BJ (cell line): Measurements from ENCODE around the gene ISG15. TPM values are rescaled to one million over a fixed set of nuclear protein-coding genes. Genes with fewer than 3 reads are reported as not detected.
"Not testable (repeated sequence)": the region's sequence is repeated elsewhere in the genome, so short reads cannot be mapped to it uniquely, and the experiment has no call there.

Source experiments
- CTCF ChIA-PET: fragments of 350-600 bp; formaldehyde crosslinking; extraction: SDS; loops from one replicate; lab custom pipeline; 2021; ENCODE audit warnings: antibody characterized with exemption, inconsistent platforms; lab: Yijun Ruan, JAX
- POLR2A ChIA-PET: fragments of 300-600 bp; sonication (Branson Sonifier 250); formaldehyde crosslinking; extraction: SDS; loops from one replicate; lab custom pipeline; 2021; ENCODE audit warnings: antibody characterized with exemption; lab: Charles Lee
- DNase-seq: peaks from one replicate; pipeline ENCODE4 v3.0.0-alpha.2; 2011; ENCODE audit warnings: low read depth
- H3K27me3 ChIP-seq: 2 replicates; pipeline ENCODE4 v1.6.0; 2011; ENCODE audit warnings: low read length; ENCODE audit not compliant: control insufficient read depth, insufficient read depth
- H3K36me3 ChIP-seq: 2 replicates; pipeline ENCODE4 v1.5.1; 2011; ENCODE audit warnings: low read length; ENCODE audit not compliant: control insufficient read depth, insufficient read depth
- H3K4me3 ChIP-seq: 2 replicates; pipeline ENCODE4 v1.5.1; 2011; ENCODE audit warnings: low read depth, mild to moderate bottlenecking, control low read depth, low read length
- polyA plus RNA-seq: library from polyadenylated mRNA; depleted of rRNA; stranded (reverse); fragments of >200 nt; gene quantifications from 2 replicates; pipeline ENCODE4 v1.2.3, GENCODE V29; 2011
- TF ChIP-seq, protein P1 (sequence below): IDR thresholded peaks from 2 replicates; pipeline ENCODE4 v1.5.1; 2011; ENCODE audit warnings: low read depth, mild to moderate bottlenecking, control low read depth, inconsistent platforms, low read length, moderate library complexity; ENCODE audit not compliant: insufficient read depth

Gene ISG15
- polyA plus RNA-seq, 1 experiment, result 86.8 TPM

DNA sequence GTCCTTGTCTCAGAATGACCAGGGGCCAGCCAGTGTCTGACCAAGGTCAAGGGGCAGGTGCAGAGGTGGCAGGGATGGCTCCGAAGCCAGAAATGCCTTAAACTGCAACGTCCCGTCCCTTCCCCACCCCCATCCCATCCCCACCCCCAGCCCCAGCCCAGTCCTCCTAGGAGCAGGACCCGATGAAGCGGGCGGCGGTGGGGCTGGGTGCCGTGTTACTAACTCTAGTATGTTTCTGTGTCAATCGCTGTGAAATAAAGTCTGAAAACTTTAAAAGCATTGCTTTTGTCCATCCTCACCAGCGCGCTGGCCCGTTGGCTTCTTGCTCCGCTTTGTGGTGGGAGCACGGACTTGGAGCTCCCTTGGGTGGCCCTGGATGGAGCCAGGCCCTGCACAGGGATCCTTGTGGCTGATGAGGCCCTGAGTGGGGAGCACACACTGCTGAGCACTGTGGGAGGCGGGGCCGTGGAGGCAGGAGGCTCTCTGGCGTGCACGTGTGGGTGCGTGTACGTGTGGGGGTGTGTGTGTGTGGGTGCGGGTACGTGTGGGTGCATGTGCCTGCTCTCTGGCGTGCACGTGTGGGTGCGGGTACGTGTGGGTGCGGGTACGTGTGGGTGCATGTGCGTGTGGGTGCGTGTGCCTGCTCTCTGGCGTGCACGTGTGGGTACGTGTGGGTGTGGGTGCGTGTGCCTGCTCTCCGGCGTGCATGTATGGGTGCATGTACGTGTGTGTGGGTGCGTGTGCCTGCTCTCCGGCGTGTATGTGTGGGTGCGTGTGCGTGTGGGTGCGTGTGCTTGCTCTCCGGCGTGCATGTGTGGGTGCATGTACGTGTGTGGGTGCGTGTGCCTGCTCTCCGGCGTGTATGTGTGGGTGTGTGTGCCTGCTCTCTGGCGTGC, 42.8 kb downstream of the ISG15 start:
- no peak for DNase-seq
- CTCF ChIA-PET, result interaction anchor here (1.2 to 2.3 kb wide), 3 partner anchors 9 to 73 kb away, joined by 3 to 6 read pairs (median 3); no protein-coding TSS in a partner anchor
- H3K36me3 ChIP-seq, result peaks cover 24% of the 10 kb centered on the region
- POLR2A ChIA-PET, result no interaction called here
- TF ChIP-seq, protein P1, sequence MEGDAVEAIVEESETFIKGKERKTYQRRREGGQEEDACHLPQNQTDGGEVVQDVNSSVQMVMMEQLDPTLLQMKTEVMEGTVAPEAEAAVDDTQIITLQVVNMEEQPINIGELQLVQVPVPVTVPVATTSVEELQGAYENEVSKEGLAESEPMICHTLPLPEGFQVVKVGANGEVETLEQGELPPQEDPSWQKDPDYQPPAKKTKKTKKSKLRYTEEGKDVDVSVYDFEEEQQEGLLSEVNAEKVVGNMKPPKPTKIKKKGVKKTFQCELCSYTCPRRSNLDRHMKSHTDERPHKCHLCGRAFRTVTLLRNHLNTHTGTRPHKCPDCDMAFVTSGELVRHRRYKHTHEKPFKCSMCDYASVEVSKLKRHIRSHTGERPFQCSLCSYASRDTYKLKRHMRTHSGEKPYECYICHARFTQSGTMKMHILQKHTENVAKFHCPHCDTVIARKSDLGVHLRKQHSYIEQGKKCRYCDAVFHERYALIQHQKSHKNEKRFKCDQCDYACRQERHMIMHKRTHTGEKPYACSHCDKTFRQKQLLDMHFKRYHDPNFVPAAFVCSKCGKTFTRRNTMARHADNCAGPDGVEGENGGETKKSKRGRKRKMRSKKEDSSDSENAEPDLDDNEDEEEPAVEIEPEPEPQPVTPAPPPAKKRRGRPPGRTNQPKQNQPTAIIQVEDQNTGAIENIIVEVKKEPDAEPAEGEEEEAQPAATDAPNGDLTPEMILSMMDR, result no peak
- H3K27me3 ChIP-seq, result no peaks in the 10 kb centered on the region; the same call in 1 of the 2 replicates
- no peak overlapping the region for H3K4me3 ChIP-seq

DNA sequence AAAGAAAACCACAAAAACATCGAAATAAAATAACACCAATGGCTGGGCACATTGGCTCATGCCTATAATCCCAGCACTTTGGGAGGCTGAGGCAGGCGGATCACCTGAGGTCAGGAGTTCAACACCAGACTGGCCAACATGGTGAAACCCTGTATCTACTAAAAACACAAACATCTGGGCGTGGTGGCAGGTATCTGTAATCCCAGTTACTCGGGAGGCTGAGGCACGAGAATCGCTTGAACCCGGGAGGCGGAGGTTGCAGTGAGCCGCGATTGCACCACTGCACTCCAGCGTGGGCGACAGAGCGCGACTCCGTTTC, 44.4 kb downstream of the ISG15 start:
- H3K4me3 ChIP-seq, DNase-seq, POLR2A ChIA-PET, H3K27me3 ChIP-seq: not testable (repeated sequence)
- CTCF ChIA-PET, result interaction anchor here (0.7 kb wide), 1 partner anchor 102 kb away, joined by 3 read pairs; no protein-coding TSS in a partner anchor
- H3K36me3 ChIP-seq, result peaks cover 16% of the 10 kb centered on the region

DNA sequence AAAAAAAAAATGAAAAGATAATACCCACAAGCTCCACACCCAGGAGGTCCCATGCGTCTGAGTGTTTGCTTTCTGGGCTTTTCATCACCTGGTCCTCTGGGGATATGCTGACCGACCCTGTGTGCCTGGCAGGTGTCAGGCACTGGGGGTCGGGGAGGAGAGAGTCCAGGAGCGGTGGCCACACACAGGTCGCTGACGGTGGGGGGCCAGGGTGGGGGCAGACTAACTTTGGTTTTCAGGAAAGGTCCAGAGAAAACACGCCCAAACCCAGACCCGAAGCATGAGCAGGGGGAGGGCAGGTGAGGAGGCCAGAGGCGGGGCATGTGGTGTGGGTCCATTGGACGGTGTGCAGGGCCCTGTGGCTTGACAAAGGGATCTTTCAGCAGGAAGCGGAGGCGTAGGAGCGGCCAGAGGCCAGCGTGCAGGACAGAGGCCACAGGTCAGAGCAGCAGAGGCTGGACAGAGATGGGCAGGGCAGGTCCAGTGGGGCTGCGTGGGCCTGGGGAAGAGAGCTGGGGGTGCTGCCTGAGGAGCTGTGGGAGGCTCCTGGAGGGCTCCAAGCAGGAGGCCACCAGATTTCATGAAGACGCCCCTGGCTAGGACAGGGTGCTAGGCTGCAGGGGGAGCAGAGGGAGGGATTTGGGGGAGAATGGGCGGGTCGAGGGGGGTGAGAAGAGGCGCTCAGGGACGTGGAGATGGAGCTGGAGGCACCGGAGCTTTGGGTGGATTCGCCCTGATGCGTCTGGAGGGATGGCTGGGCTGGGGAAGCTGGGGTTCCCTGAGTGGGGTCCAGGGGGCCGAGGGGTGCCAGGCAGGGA, 45.0 kb downstream of the ISG15 start:
- Histone ChIP-seq H3K27me3 (no peaks in the 10 kb centered on the region; the same call in 1 of the 2 replicates), H3K4me3 (peak overlapping the region; percentile 49; the same call in 1 of the 2 replicates), H3K36me3 (peaks cover 11% of the 10 kb centered on the region)
- POLR2A ChIA-PET, result no interaction called here
- TF ChIP-seq, protein P1, result no peak
- DNase-seq, result no peak
- CTCF ChIA-PET, result interaction anchor here (1.0 to 8.5 kb wide), 8 partner anchors 10 to 74 kb away, joined by 3 to 157 read pairs (median 5); partner anchors contain the start of genes HES4 and PERM1

DNA sequence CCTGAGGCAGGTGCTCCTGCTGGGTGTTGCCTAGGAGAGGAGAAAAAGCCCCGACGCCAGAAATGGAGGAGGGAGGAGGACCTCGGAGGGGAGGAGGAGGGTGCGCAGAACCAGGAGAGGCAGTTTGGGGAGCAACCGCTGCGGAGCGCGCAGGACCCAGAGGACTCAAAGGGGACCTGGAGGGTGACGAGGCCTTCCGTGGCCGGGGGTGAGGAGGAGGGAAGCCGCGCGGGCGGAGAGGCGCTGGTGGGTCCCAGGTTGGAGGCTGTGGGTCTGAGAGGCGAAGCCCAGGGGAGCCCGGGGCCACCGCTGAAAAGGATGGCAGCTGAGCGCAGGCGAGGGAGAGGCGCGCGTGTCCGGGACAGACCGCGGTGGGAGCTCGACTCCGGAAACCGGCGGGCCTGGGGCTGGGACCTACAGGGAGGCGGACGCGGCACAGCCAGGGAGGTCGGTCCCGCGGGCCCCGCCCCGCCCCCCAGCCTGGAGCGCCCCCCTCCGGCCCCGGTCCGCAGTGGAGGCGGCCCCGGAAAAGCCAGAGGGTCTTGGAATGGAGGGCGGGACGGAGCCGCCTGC, 45.7 kb downstream of the ISG15 start:
- Histone ChIP-seq H3K27me3 (no peaks in the 10 kb centered on the region; the same call in 1 of the 2 replicates), H3K4me3 (peak overlapping the region; percentile 49), H3K36me3 (peaks cover 7% of the 10 kb centered on the region)
- POLR2A ChIA-PET, result no interaction called here
- TF ChIP-seq, protein P1, result peak; percentile 14; the same call in 1 of the 2 replicates
- CTCF ChIA-PET, result interaction anchor here (0.9 to 8.5 kb wide), 10 partner anchors 10 to 75 kb away, joined by 3 to 157 read pairs (median 6); partner anchors contain the start of genes HES4 and PERM1
- DNase-seq, result no peak

DNA sequence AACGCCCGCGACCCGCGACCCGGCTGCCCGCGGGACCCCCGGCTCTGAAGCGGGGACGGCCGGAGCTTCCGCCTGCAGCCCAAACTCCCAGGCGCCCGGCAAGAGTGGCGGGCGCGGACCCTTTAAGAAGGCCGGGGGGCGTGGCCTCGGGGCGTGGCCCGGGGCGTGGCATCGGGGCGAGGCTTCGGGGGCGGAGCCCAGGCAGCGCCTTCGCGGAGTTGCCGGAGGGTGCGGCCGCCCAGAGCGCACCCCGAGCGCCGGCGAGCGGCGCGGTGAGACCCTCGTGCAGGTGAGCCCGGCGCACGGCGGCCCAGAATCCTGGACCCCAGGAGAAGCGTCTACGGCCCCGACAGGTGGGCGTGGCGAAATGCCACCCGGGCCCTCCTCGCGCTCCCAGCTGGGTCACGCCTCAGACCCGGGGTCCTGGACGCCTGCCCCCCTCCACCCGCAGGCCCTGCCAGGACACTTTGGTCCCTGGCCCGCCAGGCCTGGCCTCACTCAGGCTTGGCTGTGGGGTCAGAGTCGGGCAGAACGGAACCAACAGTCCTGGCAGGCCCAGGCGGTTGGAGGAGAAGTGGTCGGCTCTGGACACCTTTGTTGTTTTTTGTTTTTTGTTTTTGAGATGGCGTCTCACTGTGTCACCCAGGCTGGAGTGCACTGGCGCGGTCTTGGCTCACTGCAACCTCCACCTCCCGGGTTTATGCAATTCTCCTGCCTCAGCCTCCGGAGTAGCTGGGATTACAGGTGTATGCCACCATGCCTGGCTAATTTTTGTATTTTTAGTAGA, 46.4 kb downstream of the ISG15 start:
- H3K36me3 ChIP-seq, result peaks cover 5% of the 10 kb centered on the region
- ChIA-PET POLR2A (interaction anchor here (0.7 kb wide), 1 partner anchor 288 kb away, joined by 4 read pairs; no protein-coding TSS in a partner anchor), CTCF (interaction anchor here (0.9 to 8.5 kb wide), 9 partner anchors 9 to 76 kb away, joined by 3 to 157 read pairs (median 6); partner anchors contain the start of genes HES4 and PERM1)
- H3K4me3 ChIP-seq, result peak overlapping the region; percentile 49
- no peak for DNase-seq
- no peaks in the 10 kb centered on the region; the same call in 1 of the 2 replicates for H3K27me3 ChIP-seq
- TF ChIP-seq, protein P1, result no peak
